Activated CD4-positive, alpha-beta T cell treated with anti-CD3 and anti-CD28 coated beads, Interleukin-2, amount 50 U/mL, for 24 hours (primary cell): ENCODE measurements around the gene PDGFA.

Source experiments
- DNase-seq, 2 donors: peaks; one replicate each; pipeline ENCODE4 v3.0.0-alpha.2; 2020; ENCODE audit warnings: low read depth in 1 of 2, low spot score in 1 of 2

The PDGFA gene

DNA sequence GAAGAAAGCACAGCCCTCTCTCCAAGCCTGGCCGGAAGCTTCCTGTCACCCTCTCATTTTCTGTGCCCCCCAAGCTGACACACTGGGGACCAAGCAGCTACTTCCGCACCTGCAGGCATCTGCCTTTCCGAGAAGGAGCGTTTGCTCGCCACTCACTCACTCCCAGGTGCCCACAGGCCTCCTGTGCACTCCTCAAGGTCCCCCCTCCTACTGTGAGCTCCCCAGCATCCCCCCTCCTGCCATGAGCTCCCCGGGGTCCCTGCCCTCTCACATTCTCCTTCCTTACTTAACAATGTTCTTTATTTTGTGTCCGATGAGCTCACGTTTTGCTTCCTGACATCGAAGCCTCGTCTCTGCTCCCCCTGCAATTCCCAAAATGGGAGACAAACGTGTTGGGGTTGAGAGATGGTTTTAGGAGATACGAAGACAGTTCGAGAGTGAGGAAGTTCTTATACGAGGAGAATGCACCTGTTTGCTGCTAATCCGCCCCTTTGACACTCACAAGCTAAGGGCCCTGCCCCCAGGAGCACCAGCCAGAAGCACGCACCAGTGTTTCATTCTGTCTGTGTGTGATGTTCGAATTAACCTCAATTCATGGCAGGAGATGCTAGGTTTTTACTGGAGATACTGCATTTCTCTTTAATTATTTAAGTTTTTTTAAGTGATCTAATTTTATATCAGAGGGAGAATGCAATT lies 70.2 kb downstream of the PDGFA start:
- DNase-seq = no peak

DNA sequence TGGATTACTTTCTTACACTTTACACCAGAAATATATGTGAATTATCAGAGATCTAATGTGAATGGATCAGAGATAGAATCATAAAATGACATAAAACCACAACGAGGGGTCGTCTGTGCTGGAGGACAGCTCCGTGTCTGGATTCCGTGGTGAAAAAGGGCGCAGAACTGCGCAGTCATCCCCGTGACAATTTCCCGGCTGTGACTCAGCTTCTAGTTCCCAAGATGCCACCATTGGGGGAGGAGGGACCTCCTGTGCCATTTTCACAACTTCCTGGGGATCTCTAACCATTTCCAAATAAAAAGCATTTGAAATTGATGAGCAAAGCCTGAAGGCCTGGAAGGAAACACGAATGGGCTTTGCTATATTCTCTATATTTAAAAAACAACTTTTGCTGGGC lies 72.1 kb downstream of the PDGFA start:
- no peak for DNase-seq
